HPDE6-E6E7 (cell line): Measurements from ENCODE around the gene ZNF407.
"Not testable (repeated sequence)": the region's sequence is repeated elsewhere in the genome, so short reads cannot be mapped to it uniquely, and the experiment has no call there.

ENCODE experiments used
- DNase-seq: peaks from one replicate; pipeline ENCODE4 v3.0.0; 2011; ENCODE audit warnings: missing footprints; ENCODE audit errors: extremely low spot score

The ZNF407 gene

GRCh38 chr18:75097491-75098225 is 500.0 kb downstream of the ZNF407 start:
- DNase-seq: no peak

- no peak for DNase-seq
Measured at GRCh38 chr18:75100832-75101630, 503.4 kb downstream of the ZNF407 start.

- DNase-seq: no peak
Measured at GRCh38 chr18:75101916-75102315, 504.2 kb downstream of the ZNF407 start.

GRCh38 chr18:75104029-75104428 is 506.4 kb downstream of the ZNF407 start:
- DNase-seq: not testable (repeated sequence)

- no peak for DNase-seq
Measured at GRCh38 chr18:75104483-75104882, 506.8 kb downstream of the ZNF407 start.

GRCh38 chr18:75105551-75106254 is 508.0 kb downstream of the ZNF407 start:
- DNase-seq: no peak

GRCh38 chr18:75106746-75107145 is 509.1 kb downstream of the ZNF407 start:
- no peak for DNase-seq

- DNase-seq: no peak
Measured at GRCh38 chr18:75107196-75107930, 509.7 kb downstream of the ZNF407 start.

GRCh38 chr18:75107931-75108276 is 510.2 kb downstream of the ZNF407 start:
- DNase-seq: no peak

GRCh38 chr18:75108579-75109318 is 511.1 kb downstream of the ZNF407 start:
- no peak for DNase-seq

GRCh38 chr18:75109319-75109691 is 511.6 kb downstream of the ZNF407 start:
- no peak for DNase-seq

GRCh38 chr18:75109819-75110218 is 512.1 kb downstream of the ZNF407 start:
- no peak for DNase-seq

GRCh38 chr18:75110311-75110710 is 512.6 kb downstream of the ZNF407 start:
- no peak for DNase-seq

GRCh38 chr18:75110846-75111415 is 513.3 kb downstream of the ZNF407 start:
- DNase-seq: no peak

GRCh38 chr18:75111760-75112159 is 514.1 kb downstream of the ZNF407 start:
- no peak for DNase-seq

GRCh38 chr18:75112186-75113096 is 514.8 kb downstream of the ZNF407 start:
- DNase-seq: no peak

- no peak for DNase-seq
Measured at GRCh38 chr18:75113455-75113854, 515.8 kb downstream of the ZNF407 start.

GRCh38 chr18:75114231-75114764 is 516.6 kb downstream of the ZNF407 start:
- DNase-seq: no peak
